HepG2 (cell line): ENCODE results near the gene HLA-DRB5. TPM values are rescaled to one million over a fixed set of nuclear protein-coding genes. Genes with fewer than 3 reads are reported as not detected.

ENCODE experiments used
- ATAC-seq: fragments of 200-7000 bp; cut with Tn5 transposase; 3 replicates; pipeline ENCODE4 v1.9.1; 2020; ENCODE audit warnings: mild to moderate bottlenecking, moderate library complexity
- BruUV-seq: library from RNA; stranded (reverse); fragments of 400-500 nt; replicated peaks from 2 replicates; lab custom pipeline; 2021; lab: Mats Ljungman, UMichigan
- CTCF ChIA-PET: fragments of 300-600 bp; formaldehyde crosslinking; extraction: SDS; loops from one replicate; lab custom pipeline; 2021; ENCODE audit warnings: low total read pairs, inconsistent platforms, low intra/inter-chr PET ratio; lab: Yijun Ruan, JAX
- POLR2A ChIA-PET: fragments of 350-600 bp; sonication (Branson Sonifier 250); formaldehyde crosslinking; loops from one replicate; lab custom pipeline; 2020; ENCODE audit warnings: antibody characterized with exemption, inconsistent platforms; lab: Yijun Ruan, JAX
- DNase-seq: peaks from one replicate; pipeline ENCODE4 v3.0.0-alpha.2; 2015; ENCODE audit warnings: low spot score
- FAIRE-seq: peaks from 3 replicates; lab custom pipeline; 2011; peaks lifted over from hg19 to GRCh38; lab: Jason Lieb, UNC
- H2AFZ ChIP-seq: one replicate; pipeline ENCODE4 v1.6.1; 2011; ENCODE audit warnings: low read length, inconsistent platforms
- H3K27ac ChIP-seq: fragments of 300-600 bp; 3 replicates; pipeline ENCODE4 v1.8.0; 2011; ENCODE audit warnings: mixed run types, mild to moderate bottlenecking, mixed read lengths, low read length, inconsistent platforms; ENCODE audit not compliant: insufficient read depth; ENCODE audit errors: extremely low read length
- H3K27me3 ChIP-seq, 2 experiments: fragments of 200-600 bp in 1 of 2; 2 replicates in 1 of 2; 3 replicates in 1 of 2; pipeline versions ENCODE4 v1.6.0 to v1.8.0; 2011; ENCODE audit warnings: low read length in 2 of 2, mild to moderate bottlenecking in 2 of 2, moderate library complexity in 2 of 2, inconsistent platforms in 1 of 2; ENCODE audit not compliant: insufficient read depth in 2 of 2, control insufficient read depth in 1 of 2
- H3K36me3 ChIP-seq, 2 experiments: fragments of 200-600 bp in 1 of 2; replicated peaks in 1 of 2; 2 replicates in 1 of 2; 3 replicates in 1 of 2; pipeline versions ENCODE4 v1.5.1 to v1.8.0; 2011; ENCODE audit warnings: low read length in 2 of 2, inconsistent platforms in 1 of 2; ENCODE audit not compliant: insufficient read depth in 2 of 2, control insufficient read depth in 1 of 2
- H3K4me1 ChIP-seq: 2 replicates; pipeline ENCODE4 v1.5.1; 2012; ENCODE audit warnings: low read length, inconsistent platforms; ENCODE audit not compliant: insufficient read depth
- H3K4me2 ChIP-seq: 2 replicates; pipeline ENCODE4 v1.6.0; 2011; ENCODE audit warnings: low read depth, low read length, inconsistent platforms
- H3K4me3 ChIP-seq, 3 experiments: fragments of 200-600 bp in 1 of 3; sonication (generic), shearing (Covaris generic) in 1 of 3; replicated peaks in 1 of 3; 2 replicates each; pipeline ENCODE4 v1.5.1; 2011 to 2016; ENCODE audit warnings: low read length in 3 of 3, inconsistent platforms in 2 of 3, low read depth in 2 of 3, mild to moderate bottlenecking in 2 of 3, control low read depth in 1 of 3, mixed read lengths in 1 of 3; ENCODE audit not compliant: insufficient read depth in 1 of 3
- H3K79me2 ChIP-seq: one replicate; pipeline ENCODE4 v1.6.1; 2011; ENCODE audit warnings: low read length, inconsistent platforms; ENCODE audit not compliant: insufficient read depth
- H3K9ac ChIP-seq: 2 replicates; pipeline ENCODE4 v1.6.0; 2011; ENCODE audit warnings: mild to moderate bottlenecking, low read depth, low read length, inconsistent platforms; ENCODE audit not compliant: insufficient read depth
- H3K9me3 ChIP-seq: 2 replicates; pipeline ENCODE4 v1.5.1; 2012; ENCODE audit warnings: mild to moderate bottlenecking, low read length
- H4K20me1 ChIP-seq: 2 replicates; pipeline ENCODE4 v1.6.0; 2011; ENCODE audit warnings: inconsistent platforms, mild to moderate bottlenecking, low read length, moderate library complexity; ENCODE audit not compliant: insufficient read depth
- CCDC6 ChIP-seq: sonication (generic); formaldehyde crosslinking; IDR thresholded peaks from 2 replicates; pipeline ENCODE4 v1.8.1; 2022; ENCODE audit warnings: mild to moderate bottlenecking, missing genetic modification reagents, moderate library complexity
- SMC3 ChIP-seq: IDR thresholded peaks from 2 replicates; pipeline ENCODE4 v1.6.1; 2011; ENCODE audit warnings: low read length, improper control_type of control experiment
- ZNF24 ChIP-seq: fragments of 450-650 bp; IDR thresholded peaks from 2 replicates; pipeline ENCODE4 v1.6.1; 2017; ENCODE audit warnings: antibody characterized with exemption, mild to moderate bottlenecking
- WGBS: methylation state at CpG from one replicate; pipeline ENCODE4 v1.1.6; 2017; ENCODE audit warnings: low lambda C conversion rate; 5-methylcytosine and 5-hydroxymethylcytosine counted together
- in situ Hi-C: cut with HindIII; loops from 2 replicates; pipeline ENCODE4 v1.10.0; 2017; ENCODE audit warnings: low pct_unique_long_range_greater_than_20kb; ENCODE audit not compliant: extremely low pct_ligation_motif_present
- intact Hi-C: fragments of 100-400 bp; cut with micrococcal nuclease; formaldehyde crosslinking; loops from one replicate; pipeline ENCODE4 v1.10.0; 2022; ENCODE audit not compliant: unreplicated experiment
- polyA plus RNA-seq, 8 experiments: library from polyadenylated mRNA; depleted of rRNA in 3 of 8; stranded (reverse) in 7 of 8; unstranded in 1 of 8; fragments of >200 nt; fragmentation: Illumina TruSeq in 4 of 8; extraction: Trizol in 4 of 8; gene quantifications; 2 replicates each; pipeline versions ENCODE4 v1.2.1 to v1.2.3, GENCODE V29; 2011 to 2016; ENCODE audit warnings: low read depth in 4 of 8, missing spikeins in 1 of 8, mixed read lengths in 1 of 8; ENCODE audit not compliant: insufficient read depth in 1 of 8
- total RNA-seq, 5 experiments: library from RNA; depleted of rRNA; stranded (reverse); fragments of >200 nt; fragmentation: Illumina TruSeq; extraction: Trizol; gene quantifications; 2 replicates each; pipeline ENCODE4 v1.2.3, GENCODE V29; 2016; ENCODE audit warnings: low read depth in 1 of 5
- TF ChIP-seq, protein P1 (sequence below): sonication (generic); formaldehyde crosslinking; IDR thresholded peaks from 2 replicates; pipeline ENCODE4 v1.5.1; 2020; ENCODE audit warnings: missing genetic modification reagents, mild to moderate bottlenecking, borderline replicate concordance
- TF ChIP-seq, protein P2 (sequence below): sonication (generic); formaldehyde crosslinking; IDR thresholded peaks from 2 replicates; pipeline ENCODE4 v1.8.0; 2022; ENCODE audit warnings: mild to moderate bottlenecking, missing genetic modification reagents; ENCODE audit not compliant: insufficient replicate concordance

HLA-DRB5 gene
- total and polyA plus RNA-seq, 2 of the 13 experiments (the other 11 are each of a cell fraction or from before 2014, with no cell fraction given) = not detected

DNA sequence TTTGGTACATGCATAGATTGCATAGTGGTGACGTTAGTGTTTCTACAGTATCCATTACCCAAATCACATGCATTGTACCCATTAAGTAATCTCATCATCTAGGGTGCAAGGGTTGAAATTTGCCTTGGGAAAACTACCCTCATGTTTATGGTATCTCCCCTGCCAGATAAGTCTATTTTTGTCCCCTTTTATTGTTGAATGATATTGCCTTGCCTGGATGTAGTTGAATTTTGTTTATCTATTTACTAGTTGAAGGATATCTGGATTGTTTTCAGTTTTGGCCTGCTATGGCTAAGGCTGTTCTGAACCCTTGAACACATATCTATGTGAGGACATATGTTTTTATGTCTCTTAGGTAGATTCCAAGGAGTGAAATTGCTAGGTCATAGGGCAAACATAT, 46.2 kb upstream of the HLA-DRB5 start:
- Histone ChIP-seq H3K4me2 (no peak overlapping the region), H3K36me3 (no peaks in the 10 kb centered on the region), H3K27me3 (peaks cover 0 to 7% of the 10 kb centered on the region in 2 experiments; a peak in 1 of 5 replicates), H3K4me3 (no peak overlapping the region), H4K20me1 (no peaks in the 10 kb centered on the region), H3K27ac (no peak overlapping the region), H3K9ac (no peak overlapping the region), H2AFZ (no peak overlapping the region), H3K4me1 (no peaks in the 10 kb centered on the region), H3K9me3 (no peaks in the 10 kb centered on the region), H3K79me2 (no peaks in the 10 kb centered on the region)
- intact Hi-C loops (no loop called here), in situ Hi-C loops (no loop called here)
- WGBS = 0% methylated on average over 1 of the region's 1 CpG
- ATAC-seq = no peak
- DNase-seq = no peak
- no TSS peak for BruUV-seq
- FAIRE-seq = no peak
- ChIA-PET CTCF (no interaction called here), POLR2A (no interaction called here)
- TF ChIP-seq SMC3 (no peak), ZNF24 (no peak), CCDC6 (CRISPR knock-in tag) (no peak)
- TF ChIP-seq, protein P1, sequence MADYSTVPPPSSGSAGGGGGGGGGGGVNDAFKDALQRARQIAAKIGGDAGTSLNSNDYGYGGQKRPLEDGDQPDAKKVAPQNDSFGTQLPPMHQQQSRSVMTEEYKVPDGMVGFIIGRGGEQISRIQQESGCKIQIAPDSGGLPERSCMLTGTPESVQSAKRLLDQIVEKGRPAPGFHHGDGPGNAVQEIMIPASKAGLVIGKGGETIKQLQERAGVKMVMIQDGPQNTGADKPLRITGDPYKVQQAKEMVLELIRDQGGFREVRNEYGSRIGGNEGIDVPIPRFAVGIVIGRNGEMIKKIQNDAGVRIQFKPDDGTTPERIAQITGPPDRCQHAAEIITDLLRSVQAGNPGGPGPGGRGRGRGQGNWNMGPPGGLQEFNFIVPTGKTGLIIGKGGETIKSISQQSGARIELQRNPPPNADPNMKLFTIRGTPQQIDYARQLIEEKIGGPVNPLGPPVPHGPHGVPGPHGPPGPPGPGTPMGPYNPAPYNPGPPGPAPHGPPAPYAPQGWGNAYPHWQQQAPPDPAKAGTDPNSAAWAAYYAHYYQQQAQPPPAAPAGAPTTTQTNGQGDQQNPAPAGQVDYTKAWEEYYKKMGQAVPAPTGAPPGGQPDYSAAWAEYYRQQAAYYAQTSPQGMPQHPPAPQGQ = no peak
- TF ChIP-seq, protein P2, sequence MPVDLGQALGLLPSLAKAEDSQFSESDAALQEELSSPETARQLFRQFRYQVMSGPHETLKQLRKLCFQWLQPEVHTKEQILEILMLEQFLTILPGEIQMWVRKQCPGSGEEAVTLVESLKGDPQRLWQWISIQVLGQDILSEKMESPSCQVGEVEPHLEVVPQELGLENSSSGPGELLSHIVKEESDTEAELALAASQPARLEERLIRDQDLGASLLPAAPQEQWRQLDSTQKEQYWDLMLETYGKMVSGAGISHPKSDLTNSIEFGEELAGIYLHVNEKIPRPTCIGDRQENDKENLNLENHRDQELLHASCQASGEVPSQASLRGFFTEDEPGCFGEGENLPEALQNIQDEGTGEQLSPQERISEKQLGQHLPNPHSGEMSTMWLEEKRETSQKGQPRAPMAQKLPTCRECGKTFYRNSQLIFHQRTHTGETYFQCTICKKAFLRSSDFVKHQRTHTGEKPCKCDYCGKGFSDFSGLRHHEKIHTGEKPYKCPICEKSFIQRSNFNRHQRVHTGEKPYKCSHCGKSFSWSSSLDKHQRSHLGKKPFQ = no peak
